PFSK-1 (cell line): ENCODE measurements around the gene TMUB1.

ENCODE experiments used
- FOXP2 ChIP-seq: optimal IDR thresholded peaks from 2 replicates; pipeline ENCODE3; 2011; ENCODE audit warnings: borderline replicate concordance, control low read depth, inconsistent platforms; ENCODE audit not compliant: insufficient read depth; ENCODE audit errors: extremely low read length, extremely low read depth
- POLR2AphosphoS5 ChIP-seq: IDR thresholded peaks from 2 replicates; pipeline ENCODE4 v1.6.1; 2012; ENCODE audit warnings: low read depth, mild to moderate bottlenecking, control low read depth, low read length, moderate library complexity
- SIN3A ChIP-seq: IDR thresholded peaks from 2 replicates; pipeline ENCODE4 v1.6.1; 2012; ENCODE audit warnings: mild to moderate bottlenecking, low read length, moderate library complexity, borderline replicate concordance; ENCODE audit not compliant: insufficient read depth
- TAF1 ChIP-seq: IDR thresholded peaks from 2 replicates; pipeline ENCODE4 v1.6.1; 2012; ENCODE audit warnings: low read length, control low read depth, borderline replicate concordance; ENCODE audit not compliant: insufficient read depth
- TF ChIP-seq, protein P1 (sequence below), 2 experiments: IDR thresholded peaks; 2 replicates each; pipeline versions ENCODE4 v1.6.1 to v1.8.0; 2011 to 2012; ENCODE audit warnings: low read depth in 2 of 2, low read length in 2 of 2, control low read depth in 1 of 2, inconsistent platforms in 1 of 2, mild to moderate bottlenecking in 1 of 2, moderate library complexity in 1 of 2; ENCODE audit not compliant: insufficient read depth in 1 of 2

Gene TMUB1

GRCh38 chr7:151053096-151053495, 30.2 kb downstream of the TMUB1 start:
- no peak for TF ChIP-seq POLR2AphosphoS5

GRCh38 chr7:151051108-151051507, 32.2 kb downstream of the TMUB1 start:
- no peak for TF ChIP-seq POLR2AphosphoS5

GRCh38 chr7:151048911-151049463, 34.3 kb downstream of the TMUB1 start:
- no peak for TF ChIP-seq FOXP2
- no peak for TF ChIP-seq TAF1
- TF ChIP-seq POLR2AphosphoS5: no peak
- TF ChIP-seq, protein P1, sequence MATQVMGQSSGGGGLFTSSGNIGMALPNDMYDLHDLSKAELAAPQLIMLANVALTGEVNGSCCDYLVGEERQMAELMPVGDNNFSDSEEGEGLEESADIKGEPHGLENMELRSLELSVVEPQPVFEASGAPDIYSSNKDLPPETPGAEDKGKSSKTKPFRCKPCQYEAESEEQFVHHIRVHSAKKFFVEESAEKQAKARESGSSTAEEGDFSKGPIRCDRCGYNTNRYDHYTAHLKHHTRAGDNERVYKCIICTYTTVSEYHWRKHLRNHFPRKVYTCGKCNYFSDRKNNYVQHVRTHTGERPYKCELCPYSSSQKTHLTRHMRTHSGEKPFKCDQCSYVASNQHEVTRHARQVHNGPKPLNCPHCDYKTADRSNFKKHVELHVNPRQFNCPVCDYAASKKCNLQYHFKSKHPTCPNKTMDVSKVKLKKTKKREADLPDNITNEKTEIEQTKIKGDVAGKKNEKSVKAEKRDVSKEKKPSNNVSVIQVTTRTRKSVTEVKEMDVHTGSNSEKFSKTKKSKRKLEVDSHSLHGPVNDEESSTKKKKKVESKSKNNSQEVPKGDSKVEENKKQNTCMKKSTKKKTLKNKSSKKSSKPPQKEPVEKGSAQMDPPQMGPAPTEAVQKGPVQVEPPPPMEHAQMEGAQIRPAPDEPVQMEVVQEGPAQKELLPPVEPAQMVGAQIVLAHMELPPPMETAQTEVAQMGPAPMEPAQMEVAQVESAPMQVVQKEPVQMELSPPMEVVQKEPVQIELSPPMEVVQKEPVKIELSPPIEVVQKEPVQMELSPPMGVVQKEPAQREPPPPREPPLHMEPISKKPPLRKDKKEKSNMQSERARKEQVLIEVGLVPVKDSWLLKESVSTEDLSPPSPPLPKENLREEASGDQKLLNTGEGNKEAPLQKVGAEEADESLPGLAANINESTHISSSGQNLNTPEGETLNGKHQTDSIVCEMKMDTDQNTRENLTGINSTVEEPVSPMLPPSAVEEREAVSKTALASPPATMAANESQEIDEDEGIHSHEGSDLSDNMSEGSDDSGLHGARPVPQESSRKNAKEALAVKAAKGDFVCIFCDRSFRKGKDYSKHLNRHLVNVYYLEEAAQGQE (IDR thresholded peaks at IDR 0.05; ENCODE audit: insufficient read depth in 1 of 2, low read depth in 2 of 2, low read length in 2 of 2): no peak
- TF ChIP-seq SIN3A: no peak

DNA sequence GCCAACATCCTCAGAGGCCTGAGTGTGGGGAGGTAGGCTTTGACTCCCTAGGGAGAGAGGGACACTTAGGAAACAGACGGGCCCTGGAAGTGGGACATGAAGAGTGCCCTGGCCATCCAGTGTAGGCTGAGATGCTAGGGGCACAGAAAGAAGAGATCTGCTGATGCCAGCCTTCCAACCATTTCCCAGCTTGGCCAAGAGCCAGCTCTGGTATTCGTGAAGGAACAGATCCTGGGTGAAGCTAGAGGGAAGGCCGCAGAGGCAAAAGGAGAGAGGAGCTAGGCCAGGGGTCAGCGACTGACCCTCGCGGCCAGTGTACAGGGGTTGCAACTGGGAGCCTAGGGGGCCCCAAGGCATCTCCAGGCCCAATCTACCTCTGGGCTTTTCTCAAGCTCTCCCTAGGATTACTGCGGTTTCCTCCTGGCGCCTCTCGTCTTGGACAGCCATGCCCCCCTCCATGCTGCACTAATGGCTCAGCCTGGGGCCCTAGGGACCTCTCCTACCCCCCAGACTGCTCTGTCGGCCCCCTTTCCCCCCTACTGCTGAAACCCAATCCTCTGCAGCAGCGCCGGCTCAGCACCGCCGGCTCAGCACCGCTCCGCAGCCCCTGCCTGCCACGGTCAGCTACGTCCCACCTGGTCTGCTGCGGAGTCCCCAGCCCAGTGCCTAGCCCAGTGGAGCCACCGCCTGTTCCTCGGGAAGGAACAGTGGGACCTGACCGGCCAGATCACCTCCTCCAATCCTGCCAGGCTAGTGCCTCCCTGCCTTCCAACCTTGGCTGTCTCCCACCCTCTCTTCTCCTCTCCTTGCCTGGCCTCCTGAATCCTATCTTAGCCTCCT, 35.1 kb downstream of the TMUB1 start, which contains the start of gene ASIC3:
ASIC3 (plus strand) TSS at position 556 of the 840 bp plus-strand sequence. CDS start 355 bp downstream, outside the sequence.
- no peak for TF ChIP-seq POLR2AphosphoS5
- TF ChIP-seq, protein P1 (IDR thresholded peaks at IDR 0.05; ENCODE audit: insufficient read depth in 1 of 2, low read depth in 2 of 2, low read length in 2 of 2): no peak
- no peak for TF ChIP-seq FOXP2
- no peak for TF ChIP-seq SIN3A
- no peak for TF ChIP-seq TAF1

- TF ChIP-seq POLR2AphosphoS5 (no peak), SIN3A (no peak), FOXP2 (no peak), TAF1 (no peak)
- TF ChIP-seq, protein P1 (IDR thresholded peaks at IDR 0.05; ENCODE audit: insufficient read depth in 1 of 2, low read depth in 2 of 2, low read length in 2 of 2): no peak
Measured at GRCh38 chr7:151046603-151047573, 36.4 kb downstream of the TMUB1 start.

- TF ChIP-seq POLR2AphosphoS5 (no peak), FOXP2 (no peak), TAF1 (no peak), SIN3A (no peak)
- TF ChIP-seq, protein P1 (IDR thresholded peaks at IDR 0.05; ENCODE audit: insufficient read depth in 1 of 2, low read depth in 2 of 2, low read length in 2 of 2): no peak
Measured at GRCh38 chr7:151045967-151046366, 37.3 kb downstream of the TMUB1 start.
